Stimulated activated CD8-positive, alpha-beta memory T cell treated with anti-CD3 and anti-CD28 coated beads, Interleukin-15, amount 100 ng/mL, for 1 hour (primary cell): ENCODE data around the gene THSD7B.

Experiments used
- DNase-seq: peaks from one replicate; pipeline ENCODE4 v3.0.0-alpha.2; 2020; ENCODE audit warnings: low read depth

Gene THSD7B

GRCh38 chr2:136801661-136802060, 36.3 kb downstream of the THSD7B start:
- no peak for DNase-seq

- DNase-seq = no peak
Measured at GRCh38 chr2:136809998-136810397, 44.7 kb downstream of the THSD7B start.

- DNase-seq = no peak
Measured at GRCh38 chr2:136818839-136819238, 53.5 kb downstream of the THSD7B start.

- DNase-seq = no peak
Measured at GRCh38 chr2:136823291-136823690, 57.9 kb downstream of the THSD7B start.

- no peak for DNase-seq
Measured at GRCh38 chr2:136828162-136828561, 62.8 kb downstream of the THSD7B start.

- no peak for DNase-seq
Measured at GRCh38 chr2:136828774-136829173, 63.4 kb downstream of the THSD7B start.

- no peak for DNase-seq
Measured at GRCh38 chr2:136844546-136844945, 79.2 kb downstream of the THSD7B start.

GRCh38 chr2:136858656-136859055, 93.3 kb downstream of the THSD7B start:
- no peak for DNase-seq

- no peak for DNase-seq
Measured at GRCh38 chr2:136860443-136860958, 95.2 kb downstream of the THSD7B start.

GRCh38 chr2:136863468-136863867, 98.1 kb downstream of the THSD7B start:
- DNase-seq = no peak

- DNase-seq = no peak
Measured at GRCh38 chr2:136863874-136864273, 98.5 kb downstream of the THSD7B start.

GRCh38 chr2:136871424-136871823, 106.1 kb downstream of the THSD7B start:
- no peak for DNase-seq

- DNase-seq = no peak
Measured at GRCh38 chr2:136874258-136874657, 108.9 kb downstream of the THSD7B start.

GRCh38 chr2:136891100-136891499, 125.8 kb downstream of the THSD7B start:
- DNase-seq = no peak

- no peak for DNase-seq
Measured at GRCh38 chr2:136894007-136894634, 128.8 kb downstream of the THSD7B start.

GRCh38 chr2:136901732-136902131, 136.4 kb downstream of the THSD7B start:
- no peak for DNase-seq

- no peak for DNase-seq
Measured at GRCh38 chr2:136905779-136906178, 140.4 kb downstream of the THSD7B start.

GRCh38 chr2:136909777-136910176, 144.4 kb downstream of the THSD7B start:
- no peak for DNase-seq

GRCh38 chr2:136916131-136916530, 150.8 kb downstream of the THSD7B start:
- no peak for DNase-seq

- no peak for DNase-seq
Measured at GRCh38 chr2:136917411-136917881, 152.1 kb downstream of the THSD7B start.

GRCh38 chr2:136919682-136920081, 154.3 kb downstream of the THSD7B start:
- DNase-seq = no peak

- DNase-seq = no peak
Measured at GRCh38 chr2:136920652-136921333, 155.4 kb downstream of the THSD7B start.

- DNase-seq = no peak
Measured at GRCh38 chr2:136927156-136927555, 161.8 kb downstream of the THSD7B start.

GRCh38 chr2:136929531-136929930, 164.2 kb downstream of the THSD7B start:
- DNase-seq = no peak
